Breast epithelium (tissue), 3 donors: Measurements from ENCODE around the gene ADAM12.

Experiments
- CTCF ChIP-seq, 3 donors: fragments of 450-650 bp; IDR thresholded peaks; one replicate each; pipeline ENCODE4 v1.5.1; 2016 to 2017; ENCODE audit warnings: antibody characterized with exemption in 3 of 3, mild to moderate bottlenecking in 3 of 3, moderate library complexity in 3 of 3
- POLR2A ChIP-seq: fragments of 450-650 bp; IDR thresholded peaks from one replicate; pipeline ENCODE4 v1.6.1; 2016; ENCODE audit warnings: antibody characterized with exemption, mild to moderate bottlenecking, moderate library complexity
- POLR2AphosphoS5 ChIP-seq, 3 donors: sonication (generic); formaldehyde crosslinking; IDR thresholded peaks; one replicate each; pipeline ENCODE4 v1.6.1; 2017; ENCODE audit warnings: antibody characterized with exemption in 3 of 3

- TF ChIP-seq POLR2A (no peak), CTCF (IDR thresholded peaks at IDR 0.05) (no peak), POLR2AphosphoS5 (IDR thresholded peaks at IDR 0.05) (no peak)
Observed at GRCh38 chr10:126046831-126047230, 341.4 kb downstream of the ADAM12 start.
